ENCODE measurements around the gene GABRB3. TPM values are rescaled to one million over a fixed set of nuclear protein-coding genes. Genes with fewer than 3 reads are reported as not detected.

GABRB3 gene
- total and polyA plus RNA-seq, 2 of the 8 experiments (the other 6 are each of a cell fraction or from before 2014, with no cell fraction given), result 98.8 to 163 TPM

- TF ChIP-seq BACH1 (IDR thresholded peaks at IDR 0.05; ENCODE audit: low read length) (no peak), SIRT6 (IDR thresholded peaks at IDR 0.05; ENCODE audit: low read length) (no peak), HDAC2 (IDR thresholded peaks at IDR 0.05; ENCODE audit: borderline replicate concordance in 1 of 2, low read depth in 2 of 2, low read length in 2 of 2) (0 out of 4 replicates have a peak, but pooled peaks of 1 of the 2 experiments have one; percentile 21), CHD1 (IDR thresholded peaks at IDR 0.05; ENCODE audit: low read depth, low read length) (no peak), SP2 (IDR thresholded peaks at IDR 0.05; ENCODE audit: low read length) (no peak)
Measured at GRCh38 chr15:26690778-26691177, 82.1 kb downstream of the GABRB3 start (continued).

Measured in H1 (cell line).